Panc1 (cell line): ENCODE measurements around the gene BIRC6.

ENCODE experiments used
- CTCF ChIP-seq: fragments of 450-650 bp; IDR thresholded peaks from 2 replicates; pipeline ENCODE4 v1.5.1; 2017; ENCODE audit warnings: mild to moderate bottlenecking
- REST ChIP-seq, 2 experiments: IDR thresholded peaks; 2 replicates each; pipeline ENCODE4 v1.6.1; 2011 to 2012; ENCODE audit warnings: low read depth in 2 of 2, control low read depth in 1 of 2, low read length in 1 of 2, mild to moderate bottlenecking in 1 of 2, moderate library complexity in 1 of 2; ENCODE audit not compliant: insufficient read depth in 1 of 2
- SIN3A ChIP-seq: IDR thresholded peaks from 2 replicates; pipeline ENCODE4 v1.6.1; 2012; ENCODE audit warnings: low read depth, mild to moderate bottlenecking, low read length, moderate library complexity, borderline replicate concordance; ENCODE audit not compliant: insufficient read depth
- TCF7L2 ChIP-seq: IDR thresholded peaks from 2 replicates; pipeline ENCODE4 v1.6.1; 2011; ENCODE audit warnings: mild to moderate bottlenecking, low read depth, low read length, inconsistent platforms

- TF ChIP-seq REST (IDR thresholded peaks at IDR 0.05; ENCODE audit: insufficient read depth in 1 of 2, low read depth in 2 of 2, low read length in 1 of 2): no peak
- no peak for TF ChIP-seq CTCF
- TF ChIP-seq TCF7L2: no peak
- no peak for TF ChIP-seq SIN3A
Observed at GRCh38 chr2:32623311-32623706, 266.5 kb downstream of the BIRC6 start.
